K562 (cell line): ENCODE data around the gene CELSR1. TPM values are rescaled to one million over a fixed set of nuclear protein-coding genes. Genes with fewer than 3 reads are reported as not detected.

Experiments used
- ATAC-seq: fragments of 200-7000 bp; cut with Tn5 transposase; 3 replicates; pipeline ENCODE4 v1.9.1; 2020; ENCODE audit warnings: moderate library complexity
- BruUV-seq: library from RNA; stranded (reverse); fragments of 400-500 nt; replicated peaks from 2 replicates; lab custom pipeline; 2021; lab: Mats Ljungman, UMichigan
- CTCF ChIA-PET: fragments of 300-600 bp; formaldehyde crosslinking; extraction: SDS; loops from one replicate; lab custom pipeline; 2021; ENCODE audit warnings: low intra/inter-chr PET ratio; lab: Yijun Ruan, JAX
- POLR2A ChIA-PET: fragments of 300-600, 350-650 bp; sonication (Branson Sonifier 250); formaldehyde crosslinking; extraction: SDS; loops from one replicate; lab custom pipeline; 2021; ENCODE audit warnings: antibody characterized with exemption, inconsistent platforms; lab: Yijun Ruan, JAX
- DNase-seq, 4 experiments: peaks; one replicate each; pipeline versions ENCODE4 v3.0.0 to v3.0.0-alpha.2; 2011 to 2018; ENCODE audit warnings: low spot score in 3 of 4, mixed read lengths in 3 of 4; ENCODE audit errors: extremely low read depth in 1 of 4
- FAIRE-seq: peaks from 2 replicates; lab custom pipeline; 2011; peaks lifted over from hg19 to GRCh38; lab: Jason Lieb, UNC
- H2AFZ ChIP-seq: 2 replicates; pipeline ENCODE4 v1.6.0; 2011; ENCODE audit warnings: low read depth, low read length, control low read depth, inconsistent platforms
- H3K27ac ChIP-seq: fragments of 200-600 bp; 3 replicates; pipeline ENCODE4 v1.8.0; 2011; ENCODE audit warnings: low read depth, mild to moderate bottlenecking, control low read depth, inconsistent platforms, low read length, moderate library complexity, mixed read lengths; ENCODE audit errors: extremely low read depth
- H3K27me3 ChIP-seq, 2 experiments: fragments of 300-600 bp in 1 of 2; 2 replicates in 1 of 2; 3 replicates in 1 of 2; pipeline versions ENCODE4 v1.6.0 to v1.8.0; 2011; ENCODE audit warnings: inconsistent platforms in 2 of 2, low read length in 2 of 2, mild to moderate bottlenecking in 1 of 2, mixed read lengths in 1 of 2, moderate library complexity in 1 of 2; ENCODE audit not compliant: control insufficient read depth in 2 of 2, insufficient read depth in 2 of 2
- H3K36me3 ChIP-seq: fragments of 300-600 bp; 3 replicates; pipeline ENCODE4 v1.8.0; 2011; ENCODE audit warnings: mild to moderate bottlenecking, low read length, inconsistent platforms; ENCODE audit not compliant: control insufficient read depth, insufficient read depth
- H3K4me1 ChIP-seq, 2 experiments: fragments of 200-600 bp in 1 of 2; replicated peaks in 1 of 2; 2 replicates in 1 of 2; 3 replicates in 1 of 2; pipeline versions ENCODE4 v1.5.1 to v1.8.0; 2011; ENCODE audit warnings: inconsistent platforms in 2 of 2, low read length in 2 of 2, mild to moderate bottlenecking in 1 of 2, mixed read lengths in 1 of 2, moderate library complexity in 1 of 2; ENCODE audit not compliant: control insufficient read depth in 2 of 2, insufficient read depth in 2 of 2
- H3K4me2 ChIP-seq: 2 replicates; pipeline ENCODE4 v1.6.1; 2011; ENCODE audit warnings: low read length, control low read depth, inconsistent platforms, mixed read lengths; ENCODE audit not compliant: insufficient read depth
- H3K4me3 ChIP-seq: fragments of 200-600 bp; sonication (generic), shearing (Covaris generic); 2 replicates; pipeline ENCODE4 v1.5.1; 2016; ENCODE audit warnings: control low read depth, inconsistent platforms
- H3K79me2 ChIP-seq: fragments of 200-600 bp; 3 replicates; pipeline ENCODE4 v1.8.0; 2011; ENCODE audit warnings: low read length, inconsistent platforms; ENCODE audit not compliant: control insufficient read depth, insufficient read depth
- H3K9ac ChIP-seq, 2 experiments: 2 replicates each; pipeline versions ENCODE4 v1.6.0 to v1.6.1; 2011; ENCODE audit warnings: low read depth in 2 of 2, low read length in 2 of 2, control low read depth in 1 of 2, inconsistent platforms in 1 of 2, mild to moderate bottlenecking in 1 of 2, mixed read lengths in 1 of 2; ENCODE audit not compliant: insufficient read depth in 1 of 2
- H3K9me1 ChIP-seq: one replicate; pipeline ENCODE4 v1.6.0; 2011; ENCODE audit warnings: inconsistent platforms, mild to moderate bottlenecking, low read length, moderate library complexity; ENCODE audit not compliant: control insufficient read depth, insufficient read depth
- H3K9me3 ChIP-seq: replicated peaks from 2 replicates; pipeline ENCODE4 v1.5.1; 2011; ENCODE audit warnings: low read depth, low read length, inconsistent platforms; ENCODE audit not compliant: control insufficient read depth, insufficient read depth
- H4K20me1 ChIP-seq: replicated peaks from 2 replicates; pipeline ENCODE4 v1.6.1; 2011; ENCODE audit warnings: low read length, inconsistent platforms, mixed read lengths; ENCODE audit not compliant: control insufficient read depth, insufficient read depth
- ARHGAP35 ChIP-seq: fragments of 450-650 bp; IDR thresholded peaks from 2 replicates; pipeline ENCODE4 v1.6.1; 2018; ENCODE audit not compliant: partially characterized antibody
- ARID1B ChIP-seq: fragments of 450-650 bp; IDR thresholded peaks from 2 replicates; pipeline ENCODE4 v1.6.1; 2016; ENCODE audit warnings: antibody characterized with exemption, mild to moderate bottlenecking, inconsistent platforms
- CHD1 ChIP-seq: fragments of 200-600 bp; sonication (generic); IDR thresholded peaks from one replicate; pipeline ENCODE4 v1.6.1; 2012; ENCODE audit warnings: mild to moderate bottlenecking, moderate library complexity, low read length, inconsistent platforms
- JUN ChIP-seq, 2 experiments: sonication (generic) in 1 of 2; formaldehyde crosslinking in 1 of 2; IDR thresholded peaks; 2 replicates each; pipeline versions ENCODE4 v1.6.1 to v1.8.0; 2012 to 2022; ENCODE audit warnings: borderline replicate concordance in 2 of 2, mild to moderate bottlenecking in 2 of 2, improper control_type of control experiment in 1 of 2, low read depth in 1 of 2, low read length in 1 of 2, missing genetic modification reagents in 1 of 2
- MEF2A ChIP-seq: IDR thresholded peaks from 2 replicates; pipeline ENCODE4 v1.6.1; 2011; ENCODE audit warnings: low read depth, mild to moderate bottlenecking, low read length, moderate library complexity; ENCODE audit not compliant: control insufficient read depth
- RBM15 ChIP-seq: fragments of 200-400 bp; formaldehyde crosslinking; IDR thresholded peaks from 2 replicates; pipeline ENCODE4 v1.6.1; 2018; ENCODE audit warnings: mild to moderate bottlenecking, low read length, moderate library complexity; ENCODE audit not compliant: insufficient read depth
- TCF3 ChIP-seq: sonication (generic); formaldehyde crosslinking; IDR thresholded peaks from 2 replicates; pipeline ENCODE4 v1.4.0; 2020; ENCODE audit warnings: mild to moderate bottlenecking, missing genetic modification reagents
- ZEB2 ChIP-seq: fragments of 450-650 bp; IDR thresholded peaks from 2 replicates; pipeline ENCODE4 v1.6.1; 2016
- ZNF316 ChIP-seq: fragments of 450-650 bp; IDR thresholded peaks from 2 replicates; pipeline ENCODE4 v1.6.1; 2016
- ZNF589 ChIP-seq: fragments of 200-800 bp; sonication (Bioruptor generic); IDR thresholded peaks from 2 replicates; pipeline ENCODE4 v1.6.1; 2016; ENCODE audit warnings: low read depth, missing genetic modification characterization, missing compliant biosample characterization
- WGBS: fragments of 100-300 bp; shearing (Covaris generic); methylation state at CpG from one replicate; pipeline ENCODE4 v1.1.6; 2016; ENCODE audit warnings: low coverage, mixed read lengths; ENCODE audit not compliant: insufficient coverage; ENCODE audit errors: missing lambda C conversion rate; 5-methylcytosine and 5-hydroxymethylcytosine counted together
- in situ Hi-C: fragments of 300-500 bp; cut with MboI; formaldehyde crosslinking; loops from 4 replicates; pipeline ENCODE4 v1.15.0; 2018; ENCODE audit warnings: inconsistent platforms, mixed read lengths
- intact Hi-C: fragments of 100-400 bp; cut with micrococcal nuclease; formaldehyde crosslinking; loops from 2 replicates; pipeline ENCODE4 v1.14.2; 2022
- polyA plus RNA-seq, 8 experiments: library from polyadenylated mRNA; depleted of rRNA in 4 of 8; stranded (reverse) in 5 of 8; unstranded in 3 of 8; fragments of >200 nt; fragmentation: Nextera tagmentation in 2 of 8; fragmentation: Illumina TruSeq in 1 of 8; extraction: Ambion mirVana in 2 of 8; extraction: Trizol in 1 of 8; gene quantifications; 2 replicates each; pipeline versions ENCODE4 v1.2.1 to v1.2.3, GENCODE V29; 2011 to 2014; ENCODE audit warnings: inconsistent platforms in 1 of 8, missing spikeins in 1 of 8
- total RNA-seq, 7 experiments: library from RNA; depleted of rRNA in 6 of 7; stranded (reverse); fragments of >200 nt in 6 of 7; fragmentation: Illumina TruSeq in 2 of 7; extraction: Trizol in 2 of 7; gene quantifications; 2 replicates each; pipeline versions ENCODE4 v1.2.1 to v1.2.3, GENCODE V29; 2011 to 2021; ENCODE audit warnings: low replicate concordance in 1 of 7
- TF ChIP-seq, protein P1 (sequence below): fragments of 200-800 bp; sonication (Bioruptor generic); IDR thresholded peaks from 2 replicates; pipeline ENCODE4 v1.6.1; 2017; ENCODE audit warnings: missing genetic modification characterization, missing compliant biosample characterization
- TF ChIP-seq, protein P2 (sequence below), 2 experiments: fragments of 450-650 bp; IDR thresholded peaks; 2 replicates each; pipeline ENCODE4 v1.6.1; 2016
- TF ChIP-seq, protein P3 (sequence below): sonication (generic); formaldehyde crosslinking; IDR thresholded peaks from 2 replicates; pipeline ENCODE4 v1.4.0; 2020; ENCODE audit warnings: mild to moderate bottlenecking, missing genetic modification reagents
- TF ChIP-seq, protein P4 (sequence below): fragments of 450-650 bp; IDR thresholded peaks from one replicate; pipeline ENCODE4 v1.6.1; 2018; ENCODE audit warnings: mild to moderate bottlenecking, moderate library complexity; ENCODE audit not compliant: partially characterized antibody
- TF ChIP-seq, protein P5 (sequence below), 2 experiments: fragments of 200-800 bp in 1 of 2; sonication (Bioruptor generic) in 1 of 2; sonication (generic) in 1 of 2; formaldehyde crosslinking in 1 of 2; IDR thresholded peaks in 1 of 2; conservative IDR thresholded peaks in 1 of 2; 2 replicates each; pipeline versions ENCODE4 v1.5.0 to v1.6.1; 2016 to 2020; ENCODE audit warnings: missing compliant biosample characterization in 1 of 2, missing genetic modification characterization in 1 of 2, missing genetic modification reagents in 1 of 2

The CELSR1 gene
- total and polyA plus RNA-seq, 9 of the 15 experiments (the other 6 are each of a cell fraction or from before 2014, with no cell fraction given), result under 0.01 to 0.09 TPM; not detected in 7

DNA sequence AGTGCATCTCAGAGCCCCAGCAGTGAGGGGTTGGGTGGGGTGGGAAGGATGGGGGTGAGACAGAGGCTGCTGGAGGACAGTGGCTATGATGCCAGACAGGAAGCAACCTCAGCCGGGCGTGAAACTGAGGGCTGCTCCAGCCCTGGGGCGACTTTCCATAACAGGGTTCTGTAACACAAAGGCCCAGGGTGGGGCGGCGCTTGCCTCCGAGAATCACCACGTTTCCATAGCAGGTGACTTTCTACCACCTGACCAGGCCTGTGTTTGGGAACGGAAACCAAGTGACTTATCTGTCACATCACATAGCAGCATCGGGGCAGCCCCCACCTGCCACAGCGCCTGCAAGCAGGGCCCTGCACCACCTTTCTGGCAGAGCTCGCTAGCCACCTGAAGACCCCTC, 116.2 kb downstream of the CELSR1 start:
- POLR2A ChIA-PET, result no interaction called here
- H3K4me2 ChIP-seq, result no peak overlapping the region
- H3K36me3 ChIP-seq, result no peaks in the 10 kb centered on the region
- no peaks in the 10 kb centered on the region for H4K20me1 ChIP-seq
- CTCF ChIA-PET, result no interaction called here
- no peaks in the 10 kb centered on the region for H3K4me1 ChIP-seq
- FAIRE-seq (no peak), ATAC-seq (no peak), DNase-seq (no peak)
- peaks cover 4 to 44% of the 10 kb centered on the region in 2 experiments; a peak in 3 of 5 replicates for H3K27me3 ChIP-seq
- BruUV-seq, result no TSS peak
- 3% methylated on average over 3 of the region's 11 CpGs for WGBS
- intact Hi-C loops, result no loop called here
- H3K79me2 ChIP-seq, result no peaks in the 10 kb centered on the region
- H2AFZ ChIP-seq, result no peak overlapping the region
- no peak overlapping the region for H3K4me3 ChIP-seq
- no peak overlapping the region for H3K27ac ChIP-seq
- in situ Hi-C loops, result no loop called here
- no peaks in the 10 kb centered on the region for H3K9me1 ChIP-seq
- H3K9me3 ChIP-seq, result no peaks in the 10 kb centered on the region
- H3K9ac ChIP-seq, result no peak overlapping the region
- TF ChIP-seq, protein P1, sequence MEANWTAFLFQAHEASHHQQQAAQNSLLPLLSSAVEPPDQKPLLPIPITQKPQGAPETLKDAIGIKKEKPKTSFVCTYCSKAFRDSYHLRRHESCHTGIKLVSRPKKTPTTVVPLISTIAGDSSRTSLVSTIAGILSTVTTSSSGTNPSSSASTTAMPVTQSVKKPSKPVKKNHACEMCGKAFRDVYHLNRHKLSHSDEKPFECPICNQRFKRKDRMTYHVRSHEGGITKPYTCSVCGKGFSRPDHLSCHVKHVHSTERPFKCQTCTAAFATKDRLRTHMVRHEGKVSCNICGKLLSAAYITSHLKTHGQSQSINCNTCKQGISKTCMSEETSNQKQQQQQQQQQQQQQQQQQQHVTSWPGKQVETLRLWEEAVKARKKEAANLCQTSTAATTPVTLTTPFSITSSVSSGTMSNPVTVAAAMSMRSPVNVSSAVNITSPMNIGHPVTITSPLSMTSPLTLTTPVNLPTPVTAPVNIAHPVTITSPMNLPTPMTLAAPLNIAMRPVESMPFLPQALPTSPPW (CRISPR knock-in tag), result no peak
- no peak for TF ChIP-seq ARID1B
- TF ChIP-seq JUN (IDR thresholded peaks at IDR 0.05; ENCODE audit: borderline replicate concordance, low read depth, low read length), result no peak
- TF ChIP-seq JUN (CRISPR knock-in tag; IDR thresholded peaks at IDR 0.05; ENCODE audit: borderline replicate concordance), result no peak
- no peak for TF ChIP-seq RBM15
- no peak for TF ChIP-seq ZNF316
- TF ChIP-seq, protein P2, sequence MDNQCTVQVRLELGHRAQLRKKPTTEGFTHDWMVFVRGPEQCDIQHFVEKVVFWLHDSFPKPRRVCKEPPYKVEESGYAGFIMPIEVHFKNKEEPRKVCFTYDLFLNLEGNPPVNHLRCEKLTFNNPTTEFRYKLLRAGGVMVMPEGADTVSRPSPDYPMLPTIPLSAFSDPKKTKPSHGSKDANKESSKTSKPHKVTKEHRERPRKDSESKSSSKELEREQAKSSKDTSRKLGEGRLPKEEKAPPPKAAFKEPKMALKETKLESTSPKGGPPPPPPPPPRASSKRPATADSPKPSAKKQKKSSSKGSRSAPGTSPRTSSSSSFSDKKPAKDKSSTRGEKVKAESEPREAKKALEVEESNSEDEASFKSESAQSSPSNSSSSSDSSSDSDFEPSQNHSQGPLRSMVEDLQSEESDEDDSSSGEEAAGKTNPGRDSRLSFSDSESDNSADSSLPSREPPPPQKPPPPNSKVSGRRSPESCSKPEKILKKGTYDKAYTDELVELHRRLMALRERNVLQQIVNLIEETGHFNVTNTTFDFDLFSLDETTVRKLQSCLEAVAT (IDR thresholded peaks at IDR 0.05), result no peak
- no peak for TF ChIP-seq ARHGAP35
- no peak for TF ChIP-seq ZEB2
- TF ChIP-seq CHD1, result no peak
- TF ChIP-seq TCF3 (CRISPR knock-in tag), result no peak
- TF ChIP-seq ZNF589 (CRISPR knock-in tag), result no peak
- TF ChIP-seq, protein P3, sequence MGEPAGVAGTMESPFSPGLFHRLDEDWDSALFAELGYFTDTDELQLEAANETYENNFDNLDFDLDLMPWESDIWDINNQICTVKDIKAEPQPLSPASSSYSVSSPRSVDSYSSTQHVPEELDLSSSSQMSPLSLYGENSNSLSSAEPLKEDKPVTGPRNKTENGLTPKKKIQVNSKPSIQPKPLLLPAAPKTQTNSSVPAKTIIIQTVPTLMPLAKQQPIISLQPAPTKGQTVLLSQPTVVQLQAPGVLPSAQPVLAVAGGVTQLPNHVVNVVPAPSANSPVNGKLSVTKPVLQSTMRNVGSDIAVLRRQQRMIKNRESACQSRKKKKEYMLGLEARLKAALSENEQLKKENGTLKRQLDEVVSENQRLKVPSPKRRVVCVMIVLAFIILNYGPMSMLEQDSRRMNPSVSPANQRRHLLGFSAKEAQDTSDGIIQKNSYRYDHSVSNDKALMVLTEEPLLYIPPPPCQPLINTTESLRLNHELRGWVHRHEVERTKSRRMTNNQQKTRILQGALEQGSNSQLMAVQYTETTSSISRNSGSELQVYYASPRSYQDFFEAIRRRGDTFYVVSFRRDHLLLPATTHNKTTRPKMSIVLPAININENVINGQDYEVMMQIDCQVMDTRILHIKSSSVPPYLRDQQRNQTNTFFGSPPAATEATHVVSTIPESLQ (CRISPR knock-in tag), result no peak
- TF ChIP-seq, protein P4, sequence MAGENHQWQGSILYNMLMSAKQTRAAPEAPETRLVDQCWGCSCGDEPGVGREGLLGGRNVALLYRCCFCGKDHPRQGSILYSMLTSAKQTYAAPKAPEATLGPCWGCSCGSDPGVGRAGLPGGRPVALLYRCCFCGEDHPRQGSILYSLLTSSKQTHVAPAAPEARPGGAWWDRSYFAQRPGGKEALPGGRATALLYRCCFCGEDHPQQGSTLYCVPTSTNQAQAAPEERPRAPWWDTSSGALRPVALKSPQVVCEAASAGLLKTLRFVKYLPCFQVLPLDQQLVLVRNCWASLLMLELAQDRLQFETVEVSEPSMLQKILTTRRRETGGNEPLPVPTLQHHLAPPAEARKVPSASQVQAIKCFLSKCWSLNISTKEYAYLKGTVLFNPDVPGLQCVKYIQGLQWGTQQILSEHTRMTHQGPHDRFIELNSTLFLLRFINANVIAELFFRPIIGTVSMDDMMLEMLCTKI, result no peak
- TF ChIP-seq, protein P5, sequence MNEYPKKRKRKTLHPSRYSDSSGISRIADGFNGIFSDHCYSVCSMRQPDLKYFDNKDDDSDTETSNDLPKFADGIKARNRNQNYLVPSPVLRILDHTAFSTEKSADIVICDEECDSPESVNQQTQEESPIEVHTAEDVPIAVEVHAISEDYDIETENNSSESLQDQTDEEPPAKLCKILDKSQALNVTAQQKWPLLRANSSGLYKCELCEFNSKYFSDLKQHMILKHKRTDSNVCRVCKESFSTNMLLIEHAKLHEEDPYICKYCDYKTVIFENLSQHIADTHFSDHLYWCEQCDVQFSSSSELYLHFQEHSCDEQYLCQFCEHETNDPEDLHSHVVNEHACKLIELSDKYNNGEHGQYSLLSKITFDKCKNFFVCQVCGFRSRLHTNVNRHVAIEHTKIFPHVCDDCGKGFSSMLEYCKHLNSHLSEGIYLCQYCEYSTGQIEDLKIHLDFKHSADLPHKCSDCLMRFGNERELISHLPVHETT (CRISPR knock-in tag; conservative IDR thresholded peaks at IDR 0.05 in 1 of 2, IDR thresholded peaks at IDR 0.05 in 1 of 2), result no peak
- no peak for TF ChIP-seq MEF2A
